Measurements from ENCODE around the gene PARVB.

The PARVB gene

GRCh38 chr22:44057401-44057987 is 33.4 kb downstream of the PARVB start:
- DNase-seq = no peak

- DNase-seq = no peak
Measured at GRCh38 chr22:44063462-44064371, 39.6 kb downstream of the PARVB start.

- DNase-seq = no peak
Measured at GRCh38 chr22:44067033-44067432, 42.9 kb downstream of the PARVB start.

GRCh38 chr22:44067901-44068300 is 43.8 kb downstream of the PARVB start:
- no peak for DNase-seq

GRCh38 chr22:44068422-44069191 is 44.5 kb downstream of the PARVB start:
- DNase-seq = no peak

- no peak for DNase-seq
Measured at GRCh38 chr22:44070029-44070428, 45.9 kb downstream of the PARVB start.

GRCh38 chr22:44071781-44072326 is 47.8 kb downstream of the PARVB start:
- no peak for DNase-seq

- DNase-seq = no peak
Measured at GRCh38 chr22:44074337-44074984, 50.4 kb downstream of the PARVB start.

- no peak for DNase-seq
Measured at GRCh38 chr22:44075022-44075421, 50.9 kb downstream of the PARVB start.

GRCh38 chr22:44075670-44076069 is 51.6 kb downstream of the PARVB start:
- no peak for DNase-seq

- DNase-seq = no peak
Measured at GRCh38 chr22:44076825-44077224, 52.7 kb downstream of the PARVB start.

GRCh38 chr22:44080936-44081861 is 57.1 kb downstream of the PARVB start:
- DNase-seq = peak; percentile 70

- DNase-seq = no peak
Measured at GRCh38 chr22:44082801-44083200, 58.7 kb downstream of the PARVB start.

GRCh38 chr22:44084044-44084772 is 60.1 kb downstream of the PARVB start:
- DNase-seq = no peak

- no peak for DNase-seq
Measured at GRCh38 chr22:44085743-44086270, 61.7 kb downstream of the PARVB start.

GRCh38 chr22:44086271-44087088 is 62.4 kb downstream of the PARVB start:
- no peak for DNase-seq

- DNase-seq = no peak
Measured at GRCh38 chr22:44087089-44087430, 63.0 kb downstream of the PARVB start.

- no peak for DNase-seq
Measured at GRCh38 chr22:44088976-44089570, 65.0 kb downstream of the PARVB start.

Data from activated naive CD4-positive, alpha-beta T cell treated with Interleukin-2 at 50 U/mL for 16 hours (primary cell).